Trophoblast cell (in vitro differentiated cells and primary cell): ENCODE results near the gene MEOX2.

Experiments
- DNase-seq, 2 donors: peaks; one replicate each; pipeline ENCODE4 v3.0.0-alpha.2; 2016
- H2AFZ ChIP-seq: 2 replicates; pipeline ENCODE4 v1.6.1; 2013; ENCODE audit warnings: low read length, moderate library complexity, mild to moderate bottlenecking; ENCODE audit not compliant: insufficient read depth, poor library complexity
- H2AK5ac ChIP-seq: 2 replicates; pipeline ENCODE4 v1.6.1; 2013; ENCODE audit warnings: mild to moderate bottlenecking, low read length
- H2BK120ac ChIP-seq: 2 replicates; pipeline ENCODE4 v1.6.1; 2013; ENCODE audit warnings: low read length, mild to moderate bottlenecking, moderate library complexity; ENCODE audit not compliant: insufficient read depth, poor library complexity
- H2BK12ac ChIP-seq: 2 replicates; pipeline ENCODE4 v1.6.1; 2013; ENCODE audit warnings: mild to moderate bottlenecking, low read length, moderate library complexity
- H2BK5ac ChIP-seq: 2 replicates; pipeline ENCODE4 v1.6.1; 2013; ENCODE audit warnings: low read length, low read depth, moderate library complexity, mild to moderate bottlenecking; ENCODE audit not compliant: poor library complexity
- H3K14ac ChIP-seq: 2 replicates; pipeline ENCODE4 v1.6.1; 2013; ENCODE audit warnings: mild to moderate bottlenecking, low read length
- H3K18ac ChIP-seq: 2 replicates; pipeline ENCODE4 v1.6.1; 2013; ENCODE audit warnings: mild to moderate bottlenecking, low read length
- H3K23ac ChIP-seq: 2 replicates; pipeline ENCODE4 v1.6.1; 2013; ENCODE audit warnings: low read length
- H3K27ac ChIP-seq: 2 replicates; pipeline ENCODE4 v1.5.1; 2013; ENCODE audit warnings: low read depth, mild to moderate bottlenecking, inconsistent platforms, low read length, moderate library complexity
- H3K27me3 ChIP-seq: 2 replicates; pipeline ENCODE4 v1.6.1; 2013; ENCODE audit warnings: inconsistent platforms, mild to moderate bottlenecking, low read length, moderate library complexity; ENCODE audit not compliant: insufficient read depth
- H3K36me3 ChIP-seq, 2 experiments: 1 replicate in 1 of 2; 2 replicates in 1 of 2; pipeline ENCODE4 v1.6.1; 2013; ENCODE audit warnings: low read length in 2 of 2, mild to moderate bottlenecking in 2 of 2, moderate library complexity in 1 of 2; ENCODE audit not compliant: insufficient read depth in 2 of 2, control insufficient read depth in 1 of 2
- H3K4ac ChIP-seq: 2 replicates; pipeline ENCODE4 v1.6.1; 2013; ENCODE audit warnings: low read depth, mild to moderate bottlenecking, low read length, moderate library complexity
- H3K4me1 ChIP-seq, 2 experiments: 1 replicate in 1 of 2; 2 replicates in 1 of 2; pipeline ENCODE4 v1.6.1; 2013; ENCODE audit warnings: low read length in 2 of 2, mild to moderate bottlenecking in 2 of 2, moderate library complexity in 1 of 2; ENCODE audit not compliant: insufficient read depth in 2 of 2, control insufficient read depth in 1 of 2
- H3K4me2 ChIP-seq: 2 replicates; pipeline ENCODE4 v1.6.1; 2013; ENCODE audit warnings: inconsistent platforms, mild to moderate bottlenecking, low read length, moderate library complexity
- H3K4me3 ChIP-seq: 2 replicates; pipeline ENCODE4 v1.5.1; 2013; ENCODE audit warnings: mild to moderate bottlenecking, low read depth, low read length, inconsistent platforms
- H3K79me1 ChIP-seq: one replicate; pipeline ENCODE4 v1.6.1; 2013; ENCODE audit warnings: low read length
- H3K79me2 ChIP-seq: 2 replicates; pipeline ENCODE4 v1.6.1; 2013; ENCODE audit warnings: low read length, mild to moderate bottlenecking; ENCODE audit not compliant: control insufficient read depth, insufficient read depth, poor library complexity
- H3K9ac ChIP-seq: 2 replicates; pipeline ENCODE4 v1.6.1; 2013; ENCODE audit warnings: mild to moderate bottlenecking, low read length
- H3K9me3 ChIP-seq: 2 replicates; pipeline ENCODE4 v1.6.1; 2013; ENCODE audit warnings: low read depth, mild to moderate bottlenecking, control low read depth, inconsistent platforms, low read length; ENCODE audit not compliant: insufficient read depth
- H4K12ac ChIP-seq: 2 replicates; pipeline ENCODE4 v1.6.1; 2013; ENCODE audit warnings: low read depth, mild to moderate bottlenecking, low read length, moderate library complexity
- H4K8ac ChIP-seq: 2 replicates; pipeline ENCODE4 v1.6.1; 2013; ENCODE audit warnings: low read depth, mild to moderate bottlenecking, low read length, moderate library complexity
- H4K91ac ChIP-seq: one replicate; pipeline ENCODE4 v1.6.1; 2013; ENCODE audit warnings: low read depth, mild to moderate bottlenecking, low read length, moderate library complexity
- WGBS: extraction: QIAGEN DNeasy Blood & Tissue Kit; methylation state at CpG from one replicate; pipeline ENCODE4 v1.1.7; 2013; ENCODE audit warnings: missing lambda C conversion rate; ENCODE audit not compliant: insufficient read length, insufficient coverage; ENCODE audit errors: extremely low coverage; 5-methylcytosine and 5-hydroxymethylcytosine counted together

Gene MEOX2

GRCh38 chr7:15643000-15643705 is 43.3 kb downstream of the MEOX2 start:
- no CpG with 5 or more reads among the region's 3 CpGs for WGBS
- H4K12ac ChIP-seq, result no peak overlapping the region
- no peak overlapping the region for H2BK12ac ChIP-seq
- no peak overlapping the region for H2BK5ac ChIP-seq
- H2AK5ac ChIP-seq, result no peak overlapping the region
- no peak overlapping the region for H2BK120ac ChIP-seq
- H3K4me3 ChIP-seq, result no peak overlapping the region
- DNase-seq, result no peak
- H3K36me3 ChIP-seq, result no peaks in the 10 kb centered on the region
- no peak overlapping the region for H3K4ac ChIP-seq
- H3K9ac ChIP-seq, result no peak overlapping the region
- no peak overlapping the region for H4K91ac ChIP-seq
- H3K18ac ChIP-seq, result no peak overlapping the region
- no peaks in the 10 kb centered on the region for H3K27me3 ChIP-seq
- no peak overlapping the region for H3K27ac ChIP-seq
- peaks cover 3% of the 10 kb centered on the region for H3K9me3 ChIP-seq
- H3K4me1 ChIP-seq, result peaks cover 0 to 5% of the 10 kb centered on the region in 2 experiments
- H4K8ac ChIP-seq, result no peak overlapping the region
- H2AFZ ChIP-seq, result no peak overlapping the region
- no peak overlapping the region for H3K4me2 ChIP-seq
- H3K23ac ChIP-seq, result no peak overlapping the region
- H3K79me2 ChIP-seq, result no peaks in the 10 kb centered on the region
- H3K14ac ChIP-seq, result no peak overlapping the region
- no peaks in the 10 kb centered on the region for H3K79me1 ChIP-seq

GRCh38 chr7:15628876-15629275 is 57.6 kb downstream of the MEOX2 start:
- H3K18ac ChIP-seq, result no peak overlapping the region
- no peak overlapping the region for H3K9ac ChIP-seq
- no peaks in the 10 kb centered on the region for H3K79me2 ChIP-seq
- H2BK12ac ChIP-seq, result no peak overlapping the region
- no peaks in the 10 kb centered on the region for H3K9me3 ChIP-seq
- no peaks in the 10 kb centered on the region for H3K79me1 ChIP-seq
- no peak overlapping the region for H2BK120ac ChIP-seq
- H2AK5ac ChIP-seq, result no peak overlapping the region
- H3K4me3 ChIP-seq, result no peak overlapping the region
- H3K4me2 ChIP-seq, result no peak overlapping the region
- H3K4ac ChIP-seq, result no peak overlapping the region
- no peak for DNase-seq
- no peak overlapping the region for H4K8ac ChIP-seq
- H2BK5ac ChIP-seq, result no peak overlapping the region
- H4K91ac ChIP-seq, result no peak overlapping the region
- no peaks in the 10 kb centered on the region for H3K36me3 ChIP-seq
- no peak overlapping the region for H3K23ac ChIP-seq
- no peaks in the 10 kb centered on the region for H3K4me1 ChIP-seq
- H3K27me3 ChIP-seq, result no peaks in the 10 kb centered on the region
- H3K27ac ChIP-seq, result no peak overlapping the region
- WGBS, result no CpG with 5 or more reads among the region's 1 CpG
- H2AFZ ChIP-seq, result no peak overlapping the region
- no peak overlapping the region for H3K14ac ChIP-seq
- H4K12ac ChIP-seq, result no peak overlapping the region

- Histone ChIP-seq H4K91ac (no peak overlapping the region), H3K4me1 (no peaks in the 10 kb centered on the region), H2AK5ac (no peak overlapping the region), H3K27ac (no peak overlapping the region), H3K9ac (no peak overlapping the region), H3K4me3 (no peak overlapping the region), H3K4me2 (no peak overlapping the region), H4K12ac (no peak overlapping the region), H3K14ac (no peak overlapping the region), H3K23ac (no peak overlapping the region), H2AFZ (no peak overlapping the region), H2BK12ac (no peak overlapping the region), H3K9me3 (no peaks in the 10 kb centered on the region), H3K4ac (no peak overlapping the region), H3K36me3 (no peaks in the 10 kb centered on the region), H2BK5ac (no peak overlapping the region), H2BK120ac (no peak overlapping the region), H3K27me3 (no peaks in the 10 kb centered on the region), H3K79me2 (no peaks in the 10 kb centered on the region), H3K79me1 (no peaks in the 10 kb centered on the region), H3K18ac (no peak overlapping the region), H4K8ac (no peak overlapping the region)
- WGBS, result no CpG with 5 or more reads among the region's 1 CpG
- DNase-seq, result no peak
Observed at GRCh38 chr7:15626041-15626440, 60.4 kb downstream of the MEOX2 start.

GRCh38 chr7:15625466-15625865 is 61.0 kb downstream of the MEOX2 start:
- H2BK12ac ChIP-seq, result no peak overlapping the region
- H3K27me3 ChIP-seq, result no peaks in the 10 kb centered on the region
- H2AFZ ChIP-seq, result no peak overlapping the region
- no peak overlapping the region for H4K8ac ChIP-seq
- H3K23ac ChIP-seq, result no peak overlapping the region
- no peak overlapping the region for H3K27ac ChIP-seq
- no CpG with 5 or more reads among the region's 1 CpG for WGBS
- no peak overlapping the region for H3K4me3 ChIP-seq
- DNase-seq, result no peak
- no peak overlapping the region for H3K4ac ChIP-seq
- no peak overlapping the region for H2AK5ac ChIP-seq
- H4K91ac ChIP-seq, result no peak overlapping the region
- H2BK120ac ChIP-seq, result no peak overlapping the region
- no peaks in the 10 kb centered on the region for H3K79me2 ChIP-seq
- no peak overlapping the region for H3K14ac ChIP-seq
- no peak overlapping the region for H3K18ac ChIP-seq
- H3K9ac ChIP-seq, result no peak overlapping the region
- H3K79me1 ChIP-seq, result no peaks in the 10 kb centered on the region
- no peak overlapping the region for H2BK5ac ChIP-seq
- H3K36me3 ChIP-seq, result no peaks in the 10 kb centered on the region
- H3K4me1 ChIP-seq, result no peaks in the 10 kb centered on the region
- H3K4me2 ChIP-seq, result no peak overlapping the region
- H3K9me3 ChIP-seq, result no peaks in the 10 kb centered on the region
- H4K12ac ChIP-seq, result no peak overlapping the region
